WERI-Rb-1 (cell line): Measurements from ENCODE around the gene TRIM33.

Experiments
- DNase-seq: peaks from one replicate; pipeline ENCODE4 v3.0.0-alpha.2; 2020
- H3K27ac ChIP-seq: fragments of 250-450 bp; sonication (Bioruptor Pico); 2 replicates; pipeline ENCODE4 v1.5.1; 2020; ENCODE audit warnings: mild to moderate bottlenecking, moderate library complexity
- H3K27me3 ChIP-seq: fragments of 250-450 bp; sonication (Bioruptor Pico); 2 replicates; pipeline ENCODE4 v1.5.1; 2021; ENCODE audit warnings: mild to moderate bottlenecking, low read depth, moderate library complexity; ENCODE audit not compliant: insufficient read depth, severe bottlenecking
- H3K36me3 ChIP-seq: fragments of 250-450 bp; sonication (Bioruptor Pico); 2 replicates; pipeline ENCODE4 v1.5.1; 2020; ENCODE audit warnings: mild to moderate bottlenecking, moderate library complexity
- H3K4me3 ChIP-seq: 2 replicates; pipeline ENCODE4 v1.5.1; 2011; ENCODE audit warnings: low read depth, mild to moderate bottlenecking, control low read depth, low read length
- H3K9me3 ChIP-seq: fragments of 250-450 bp; sonication (Bioruptor Pico); 2 replicates; pipeline ENCODE4 v1.5.1; 2021; ENCODE audit warnings: mild to moderate bottlenecking, moderate library complexity; ENCODE audit not compliant: severe bottlenecking
- TF ChIP-seq, protein P1 (sequence below): IDR thresholded peaks from 2 replicates; pipeline ENCODE4 v1.5.1; 2011; ENCODE audit warnings: low read depth, mild to moderate bottlenecking, control low read depth, inconsistent platforms, low read length

The TRIM33 gene

DNA sequence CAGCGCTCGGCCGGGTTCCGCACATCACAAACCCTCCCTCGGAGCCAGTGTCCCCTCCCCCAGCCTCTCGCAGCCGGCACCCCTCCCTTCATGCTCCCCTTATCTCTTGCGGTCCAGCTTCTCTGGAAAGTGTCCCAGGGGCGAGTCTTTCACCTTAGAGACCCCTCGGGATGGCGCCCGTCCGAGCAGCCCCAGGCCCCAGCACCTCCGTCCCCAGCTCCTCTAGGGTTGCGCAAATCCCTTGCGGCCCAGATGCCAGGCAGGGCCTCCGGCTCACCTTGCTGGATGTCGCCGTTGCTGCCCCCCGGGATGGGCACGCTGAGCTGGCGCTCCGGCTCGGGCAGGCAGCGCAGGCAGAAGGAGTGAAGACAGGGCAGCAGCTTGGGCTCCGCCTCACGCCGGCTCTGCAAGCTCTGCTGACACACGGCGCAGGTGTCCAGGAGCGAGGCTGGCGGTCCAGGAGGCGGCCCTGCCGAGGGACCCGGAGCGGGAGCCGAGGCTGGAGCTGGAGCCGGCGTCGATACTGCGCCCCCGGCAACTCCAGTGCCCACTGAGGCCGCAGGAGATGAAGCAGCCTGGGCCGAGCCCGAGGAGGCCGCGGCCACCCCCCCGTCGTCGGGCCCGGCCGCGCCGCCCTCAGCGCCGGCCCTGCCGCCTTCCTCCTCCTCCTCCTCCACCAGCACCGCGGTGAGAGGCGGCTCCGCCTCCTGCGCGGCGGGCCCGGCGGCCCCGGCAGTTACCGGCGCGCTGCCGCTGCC, 550 bp downstream of the TRIM33 start:
- H3K27ac ChIP-seq: peak overlapping the region; percentile 95
- no peaks in the 10 kb centered on the region for H3K9me3 ChIP-seq
- H3K36me3 ChIP-seq: peaks cover 37% of the 10 kb centered on the region
- H3K27me3 ChIP-seq: no peaks in the 10 kb centered on the region
- peak; percentile 21 for DNase-seq
- H3K4me3 ChIP-seq: peak overlapping the region; percentile 88
- TF ChIP-seq, protein P1, sequence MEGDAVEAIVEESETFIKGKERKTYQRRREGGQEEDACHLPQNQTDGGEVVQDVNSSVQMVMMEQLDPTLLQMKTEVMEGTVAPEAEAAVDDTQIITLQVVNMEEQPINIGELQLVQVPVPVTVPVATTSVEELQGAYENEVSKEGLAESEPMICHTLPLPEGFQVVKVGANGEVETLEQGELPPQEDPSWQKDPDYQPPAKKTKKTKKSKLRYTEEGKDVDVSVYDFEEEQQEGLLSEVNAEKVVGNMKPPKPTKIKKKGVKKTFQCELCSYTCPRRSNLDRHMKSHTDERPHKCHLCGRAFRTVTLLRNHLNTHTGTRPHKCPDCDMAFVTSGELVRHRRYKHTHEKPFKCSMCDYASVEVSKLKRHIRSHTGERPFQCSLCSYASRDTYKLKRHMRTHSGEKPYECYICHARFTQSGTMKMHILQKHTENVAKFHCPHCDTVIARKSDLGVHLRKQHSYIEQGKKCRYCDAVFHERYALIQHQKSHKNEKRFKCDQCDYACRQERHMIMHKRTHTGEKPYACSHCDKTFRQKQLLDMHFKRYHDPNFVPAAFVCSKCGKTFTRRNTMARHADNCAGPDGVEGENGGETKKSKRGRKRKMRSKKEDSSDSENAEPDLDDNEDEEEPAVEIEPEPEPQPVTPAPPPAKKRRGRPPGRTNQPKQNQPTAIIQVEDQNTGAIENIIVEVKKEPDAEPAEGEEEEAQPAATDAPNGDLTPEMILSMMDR: no peak

DNA sequence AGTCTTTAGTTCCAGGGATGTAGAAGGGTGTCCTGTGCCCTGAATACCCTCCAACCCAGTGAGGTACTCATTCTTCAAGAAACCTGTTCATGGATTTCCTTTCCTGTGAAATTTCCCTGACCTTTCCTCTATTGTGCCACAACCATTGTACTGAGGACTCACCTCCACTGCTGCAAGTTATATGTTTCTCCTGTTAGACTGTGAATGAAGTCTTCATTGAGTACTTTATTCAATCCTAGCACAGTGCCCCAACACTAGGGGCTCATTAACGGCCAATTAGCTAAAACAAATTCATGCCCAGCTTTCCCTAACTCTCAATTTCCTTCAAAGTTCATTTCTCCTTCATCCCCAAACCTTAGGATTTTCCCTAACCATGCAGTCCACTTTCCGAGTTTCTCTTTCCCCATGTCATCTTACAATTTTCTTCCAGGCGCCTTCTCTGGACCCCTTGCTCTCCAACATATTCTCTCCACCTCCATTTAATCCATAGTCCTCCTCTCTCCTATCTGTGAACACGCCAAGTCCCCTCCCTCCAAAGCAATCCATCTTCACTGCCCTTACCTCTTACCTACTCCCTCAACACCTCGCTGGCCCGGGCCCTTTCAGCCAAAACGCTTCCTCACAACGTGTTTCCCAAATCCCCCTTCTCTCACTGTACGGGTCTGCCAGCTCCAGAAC, 1.3 kb downstream of the TRIM33 start:
- Histone ChIP-seq H3K27ac (peak overlapping the region; percentile 95), H3K9me3 (no peaks in the 10 kb centered on the region), H3K36me3 (peaks cover 44% of the 10 kb centered on the region), H3K27me3 (no peaks in the 10 kb centered on the region), H3K4me3 (peak overlapping the region; percentile 88)
- TF ChIP-seq, protein P1: no peak
- peak; percentile 25 for DNase-seq

DNA sequence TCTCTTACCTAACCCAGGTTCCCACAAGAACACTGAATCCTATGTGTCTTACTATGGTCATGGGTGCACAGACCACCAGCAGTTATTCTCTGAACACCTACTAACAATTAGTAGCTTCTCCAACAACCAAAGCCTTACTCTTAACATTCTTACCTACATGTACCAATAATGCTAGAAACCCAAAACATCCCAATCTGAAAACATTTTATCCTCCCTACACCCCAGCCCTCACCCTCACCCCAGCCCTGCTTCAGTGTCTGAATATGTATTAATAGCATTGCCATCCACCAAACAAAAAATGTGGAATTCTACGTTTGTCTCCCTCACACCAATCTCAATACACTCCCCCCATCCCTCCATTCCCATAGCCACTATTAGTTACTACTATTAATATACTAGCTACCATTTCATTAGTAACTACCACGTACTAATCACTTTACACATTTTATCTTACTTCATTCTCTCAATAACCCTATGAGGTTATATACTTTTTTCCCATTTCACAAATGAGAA, 2.6 kb downstream of the TRIM33 start:
- no peak for DNase-seq
- TF ChIP-seq, protein P1: no peak
- H3K9me3 ChIP-seq: no peaks in the 10 kb centered on the region
- H3K27ac ChIP-seq: no peak overlapping the region
- H3K36me3 ChIP-seq: peaks cover 46% of the 10 kb centered on the region
- H3K4me3 ChIP-seq: no peak overlapping the region
- H3K27me3 ChIP-seq: no peaks in the 10 kb centered on the region

DNA sequence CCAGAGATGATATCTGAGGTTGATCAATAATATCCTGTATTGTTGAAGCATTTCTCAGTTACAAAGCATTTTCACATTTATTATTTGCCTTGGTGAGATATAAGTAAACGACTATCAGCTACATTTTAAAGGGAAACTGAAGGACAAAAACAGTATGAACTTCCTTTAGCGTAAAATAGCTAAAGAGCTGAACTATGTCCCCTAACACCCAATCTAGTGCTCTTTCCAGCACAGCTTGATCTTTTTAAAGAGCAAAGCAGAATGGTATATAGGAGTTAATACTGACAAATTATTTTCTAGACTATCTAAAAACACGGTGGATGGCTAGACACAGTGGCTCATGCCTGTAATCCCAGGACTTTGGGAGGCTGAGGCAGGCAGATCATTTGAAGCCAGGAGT, 3.5 kb downstream of the TRIM33 start:
- DNase-seq: no peak
- Histone ChIP-seq H3K4me3 (no peak overlapping the region), H3K27me3 (no peaks in the 10 kb centered on the region), H3K36me3 (peaks cover 46% of the 10 kb centered on the region), H3K9me3 (no peaks in the 10 kb centered on the region), H3K27ac (no peak overlapping the region)
- TF ChIP-seq, protein P1: no peak

DNA sequence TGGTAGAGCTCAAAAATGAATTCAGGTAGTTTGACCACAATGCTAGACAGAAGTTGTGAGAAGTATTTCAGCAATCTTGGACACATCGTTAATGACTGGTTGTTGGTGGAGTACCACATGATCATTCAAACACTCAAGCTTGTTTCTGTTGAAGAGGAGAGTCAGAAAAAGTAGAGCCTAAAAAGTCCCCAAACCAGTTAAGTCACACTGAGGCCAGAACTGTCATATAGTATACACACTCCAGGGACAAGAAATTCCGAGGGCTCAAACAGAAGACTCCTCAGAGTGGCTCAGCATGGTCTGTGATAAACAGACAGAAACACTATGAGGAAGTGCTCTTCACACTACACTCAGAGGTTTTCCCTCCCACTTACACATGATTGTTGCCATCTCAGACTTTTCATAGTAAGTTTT, 5.8 kb downstream of the TRIM33 start:
- Histone ChIP-seq H3K9me3 (no peaks in the 10 kb centered on the region), H3K27ac (no peak overlapping the region)
- DNase-seq: no peak

More for the DNA sequence above, 5.8 kb downstream of the TRIM33 start:
- H3K4me3 ChIP-seq: no peak overlapping the region
- no peaks in the 10 kb centered on the region for H3K27me3 ChIP-seq
- TF ChIP-seq, protein P1: no peak
- H3K36me3 ChIP-seq: peaks cover 42% of the 10 kb centered on the region
